Measurements from ENCODE around the gene MTERF4. TPM values are rescaled to one million over a fixed set of nuclear protein-coding genes. Genes with fewer than 3 reads are reported as not detected.

Gene MTERF4
- total and polyA plus RNA-seq, 9 donors: 27.6 to 42.0 (median 32.6) TPM

GRCh38 chr2:241063587-241063986 is 38.5 kb downstream of the MTERF4 start:
- 33% methylated on average over 6 of the region's 8 CpGs for WGBS (ENCODE audit: insufficient coverage)
- no peaks in the 10 kb centered on the region for H3K9me3 ChIP-seq (replicated peaks; ENCODE audit: control insufficient read depth, low read depth, low read length)
- H3K4me3 ChIP-seq (ENCODE audit: low read length): no peak overlapping the region

GRCh38 chr2:241063093-241063551 is 39.0 kb downstream of the MTERF4 start:
- Histone ChIP-seq H3K27ac (ENCODE audit: low read length) (no peak overlapping the region), H3K9me3 (replicated peaks; ENCODE audit: control insufficient read depth, low read depth, low read length) (no peaks in the 10 kb centered on the region), H3K4me3 (ENCODE audit: low read length) (no peak overlapping the region), H3K27me3 (ENCODE audit: control insufficient read depth, insufficient read depth, low read length) (peaks cover 22% of the 10 kb centered on the region), H3K4me1 (ENCODE audit: control insufficient read depth, insufficient read depth, low read length) (no peaks in the 10 kb centered on the region), H3K36me3 (ENCODE audit: control insufficient read depth, insufficient read depth, low read length) (no peaks in the 10 kb centered on the region)
- 52% methylated on average over 13 of the region's 13 CpGs for WGBS (ENCODE audit: insufficient coverage)
- DNase-seq: no peak

More at GRCh38 chr2:241063587-241063986, 38.5 kb downstream of the MTERF4 start:
- no peaks in the 10 kb centered on the region for H3K36me3 ChIP-seq (ENCODE audit: control insufficient read depth, insufficient read depth, low read length)
- DNase-seq: no peak
- no peak overlapping the region for H3K27ac ChIP-seq (ENCODE audit: low read length)
- no peaks in the 10 kb centered on the region for H3K4me1 ChIP-seq (ENCODE audit: control insufficient read depth, insufficient read depth, low read length)
- H3K27me3 ChIP-seq (ENCODE audit: control insufficient read depth, insufficient read depth, low read length): peaks cover 22% of the 10 kb centered on the region

- no peaks in the 10 kb centered on the region for H3K36me3 ChIP-seq (ENCODE audit: control insufficient read depth, insufficient read depth, low read length)
- H3K4me3 ChIP-seq (ENCODE audit: low read length): no peak overlapping the region
- WGBS (ENCODE audit: insufficient coverage): 77% methylated on average over 15 of the region's 15 CpGs
- H3K27me3 ChIP-seq (ENCODE audit: control insufficient read depth, insufficient read depth, low read length): peaks cover 22% of the 10 kb centered on the region
- no peaks in the 10 kb centered on the region for H3K9me3 ChIP-seq (replicated peaks; ENCODE audit: control insufficient read depth, low read depth, low read length)
- no peak for DNase-seq
- no peaks in the 10 kb centered on the region for H3K4me1 ChIP-seq (ENCODE audit: control insufficient read depth, insufficient read depth, low read length)
- H3K27ac ChIP-seq (ENCODE audit: low read length): no peak overlapping the region
These were observed 39.5 kb downstream of the MTERF4 start for GRCh38 chr2:241062389-241063092.

GRCh38 chr2:241061275-241061674 is 40.8 kb downstream of the MTERF4 start:
- Histone ChIP-seq H3K27ac (ENCODE audit: low read length) (no peak overlapping the region), H3K36me3 (ENCODE audit: control insufficient read depth, insufficient read depth, low read length) (no peaks in the 10 kb centered on the region), H3K4me1 (ENCODE audit: control insufficient read depth, insufficient read depth, low read length) (no peaks in the 10 kb centered on the region), H3K4me3 (ENCODE audit: low read length) (no peak overlapping the region), H3K9me3 (replicated peaks; ENCODE audit: control insufficient read depth, low read depth, low read length) (no peaks in the 10 kb centered on the region), H3K27me3 (ENCODE audit: control insufficient read depth, insufficient read depth, low read length) (peaks cover 22% of the 10 kb centered on the region)
- DNase-seq: no peak
- 63% methylated on average over 4 of the region's 6 CpGs for WGBS (ENCODE audit: insufficient coverage)

GRCh38 chr2:241053576-241054251 is 48.4 kb downstream of the MTERF4 start:
- Histone ChIP-seq H3K27ac (ENCODE audit: low read length) (no peak overlapping the region), H3K36me3 (ENCODE audit: control insufficient read depth, insufficient read depth, low read length) (no peaks in the 10 kb centered on the region), H3K4me1 (ENCODE audit: control insufficient read depth, insufficient read depth, low read length) (no peaks in the 10 kb centered on the region), H3K4me3 (ENCODE audit: low read length) (no peak overlapping the region), H3K9me3 (replicated peaks; ENCODE audit: control insufficient read depth, low read depth, low read length) (no peaks in the 10 kb centered on the region), H3K27me3 (ENCODE audit: control insufficient read depth, insufficient read depth, low read length) (no peaks in the 10 kb centered on the region)
- 92% methylated on average over 4 of the region's 8 CpGs for WGBS (ENCODE audit: insufficient coverage)
- DNase-seq: no peak

GRCh38 chr2:241052677-241053360 is 49.3 kb downstream of the MTERF4 start:
- H3K36me3 ChIP-seq (ENCODE audit: control insufficient read depth, insufficient read depth, low read length): no peaks in the 10 kb centered on the region
- H3K4me1 ChIP-seq (ENCODE audit: control insufficient read depth, insufficient read depth, low read length): no peaks in the 10 kb centered on the region
- 78% methylated on average over 30 of the region's 31 CpGs for WGBS (ENCODE audit: insufficient coverage)
- no peaks in the 10 kb centered on the region for H3K27me3 ChIP-seq (ENCODE audit: control insufficient read depth, insufficient read depth, low read length)
- H3K9me3 ChIP-seq (replicated peaks; ENCODE audit: control insufficient read depth, low read depth, low read length): no peaks in the 10 kb centered on the region
- H3K27ac ChIP-seq (ENCODE audit: low read length): no peak overlapping the region
- H3K4me3 ChIP-seq (ENCODE audit: low read length): no peak overlapping the region
- DNase-seq: no peak

GRCh38 chr2:241051578-241052487 is 50.3 kb downstream of the MTERF4 start:
- no peaks in the 10 kb centered on the region for H3K36me3 ChIP-seq (ENCODE audit: control insufficient read depth, insufficient read depth, low read length)
- no peak overlapping the region for H3K4me3 ChIP-seq (ENCODE audit: low read length)
- no peaks in the 10 kb centered on the region for H3K4me1 ChIP-seq (ENCODE audit: control insufficient read depth, insufficient read depth, low read length)
- no peaks in the 10 kb centered on the region for H3K9me3 ChIP-seq (replicated peaks; ENCODE audit: control insufficient read depth, low read depth, low read length)
- H3K27ac ChIP-seq (ENCODE audit: low read length): no peak overlapping the region
- no peak for DNase-seq
- WGBS (ENCODE audit: insufficient coverage): 88% methylated on average over 24 of the region's 33 CpGs
- no peaks in the 10 kb centered on the region for H3K27me3 ChIP-seq (ENCODE audit: control insufficient read depth, insufficient read depth, low read length)

- Histone ChIP-seq H3K4me1 (ENCODE audit: control insufficient read depth, insufficient read depth, low read length) (no peaks in the 10 kb centered on the region), H3K36me3 (ENCODE audit: control insufficient read depth, insufficient read depth, low read length) (no peaks in the 10 kb centered on the region), H3K27ac (ENCODE audit: low read length) (no peak overlapping the region), H3K27me3 (ENCODE audit: control insufficient read depth, insufficient read depth, low read length) (no peaks in the 10 kb centered on the region), H3K9me3 (replicated peaks; ENCODE audit: control insufficient read depth, low read depth, low read length) (no peaks in the 10 kb centered on the region), H3K4me3 (ENCODE audit: low read length) (no peak overlapping the region)
- WGBS (ENCODE audit: insufficient coverage): 79% methylated on average over 18 of the region's 18 CpGs
- DNase-seq: no peak
These were observed 51.2 kb downstream of the MTERF4 start for GRCh38 chr2:241050624-241051577.

Measured in muscle of leg (tissue), 11 donors.